HEK293 (cell line): ENCODE measurements around the gene RFESD.

Experiments used
- ZNF580 ChIP-seq: fragments of 450-650 bp; formaldehyde crosslinking; IDR thresholded peaks from 2 replicates; pipeline ENCODE4 v1.5.1; 2016; ENCODE audit warnings: missing biosample characterization, missing genetic modification characterization
- TF ChIP-seq, protein P1 (sequence below): fragments of 450-650 bp; formaldehyde crosslinking; IDR thresholded peaks from 2 replicates; pipeline ENCODE4 v1.5.1; 2016; ENCODE audit warnings: missing biosample characterization, missing genetic modification characterization
- TF ChIP-seq, protein P2 (sequence below): fragments of 450-650 bp; formaldehyde crosslinking; IDR thresholded peaks from 2 replicates; pipeline ENCODE4 v1.5.1; 2016; ENCODE audit warnings: missing biosample characterization, missing genetic modification characterization

GRCh38 chr5:95611396-95611795, 35.2 kb upstream of the RFESD start:
- TF ChIP-seq, protein P1, sequence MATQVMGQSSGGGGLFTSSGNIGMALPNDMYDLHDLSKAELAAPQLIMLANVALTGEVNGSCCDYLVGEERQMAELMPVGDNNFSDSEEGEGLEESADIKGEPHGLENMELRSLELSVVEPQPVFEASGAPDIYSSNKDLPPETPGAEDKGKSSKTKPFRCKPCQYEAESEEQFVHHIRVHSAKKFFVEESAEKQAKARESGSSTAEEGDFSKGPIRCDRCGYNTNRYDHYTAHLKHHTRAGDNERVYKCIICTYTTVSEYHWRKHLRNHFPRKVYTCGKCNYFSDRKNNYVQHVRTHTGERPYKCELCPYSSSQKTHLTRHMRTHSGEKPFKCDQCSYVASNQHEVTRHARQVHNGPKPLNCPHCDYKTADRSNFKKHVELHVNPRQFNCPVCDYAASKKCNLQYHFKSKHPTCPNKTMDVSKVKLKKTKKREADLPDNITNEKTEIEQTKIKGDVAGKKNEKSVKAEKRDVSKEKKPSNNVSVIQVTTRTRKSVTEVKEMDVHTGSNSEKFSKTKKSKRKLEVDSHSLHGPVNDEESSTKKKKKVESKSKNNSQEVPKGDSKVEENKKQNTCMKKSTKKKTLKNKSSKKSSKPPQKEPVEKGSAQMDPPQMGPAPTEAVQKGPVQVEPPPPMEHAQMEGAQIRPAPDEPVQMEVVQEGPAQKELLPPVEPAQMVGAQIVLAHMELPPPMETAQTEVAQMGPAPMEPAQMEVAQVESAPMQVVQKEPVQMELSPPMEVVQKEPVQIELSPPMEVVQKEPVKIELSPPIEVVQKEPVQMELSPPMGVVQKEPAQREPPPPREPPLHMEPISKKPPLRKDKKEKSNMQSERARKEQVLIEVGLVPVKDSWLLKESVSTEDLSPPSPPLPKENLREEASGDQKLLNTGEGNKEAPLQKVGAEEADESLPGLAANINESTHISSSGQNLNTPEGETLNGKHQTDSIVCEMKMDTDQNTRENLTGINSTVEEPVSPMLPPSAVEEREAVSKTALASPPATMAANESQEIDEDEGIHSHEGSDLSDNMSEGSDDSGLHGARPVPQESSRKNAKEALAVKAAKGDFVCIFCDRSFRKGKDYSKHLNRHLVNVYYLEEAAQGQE: no peak
- TF ChIP-seq, protein P2, sequence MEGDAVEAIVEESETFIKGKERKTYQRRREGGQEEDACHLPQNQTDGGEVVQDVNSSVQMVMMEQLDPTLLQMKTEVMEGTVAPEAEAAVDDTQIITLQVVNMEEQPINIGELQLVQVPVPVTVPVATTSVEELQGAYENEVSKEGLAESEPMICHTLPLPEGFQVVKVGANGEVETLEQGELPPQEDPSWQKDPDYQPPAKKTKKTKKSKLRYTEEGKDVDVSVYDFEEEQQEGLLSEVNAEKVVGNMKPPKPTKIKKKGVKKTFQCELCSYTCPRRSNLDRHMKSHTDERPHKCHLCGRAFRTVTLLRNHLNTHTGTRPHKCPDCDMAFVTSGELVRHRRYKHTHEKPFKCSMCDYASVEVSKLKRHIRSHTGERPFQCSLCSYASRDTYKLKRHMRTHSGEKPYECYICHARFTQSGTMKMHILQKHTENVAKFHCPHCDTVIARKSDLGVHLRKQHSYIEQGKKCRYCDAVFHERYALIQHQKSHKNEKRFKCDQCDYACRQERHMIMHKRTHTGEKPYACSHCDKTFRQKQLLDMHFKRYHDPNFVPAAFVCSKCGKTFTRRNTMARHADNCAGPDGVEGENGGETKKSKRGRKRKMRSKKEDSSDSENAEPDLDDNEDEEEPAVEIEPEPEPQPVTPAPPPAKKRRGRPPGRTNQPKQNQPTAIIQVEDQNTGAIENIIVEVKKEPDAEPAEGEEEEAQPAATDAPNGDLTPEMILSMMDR (tag by site-specific recombination): no peak
- no peak for TF ChIP-seq ZNF580 (tag by site-specific recombination)
